Endometrium (tissue), 2 donors: Measurements from ENCODE around the gene TMCC3.
"Not testable (repeated sequence)": the region's sequence is repeated elsewhere in the genome, so short reads cannot be mapped to it uniquely, and the experiment has no call there.

ENCODE experiments used
- FAIRE-seq: peaks from 2 replicates; lab custom pipeline; 2012; peaks lifted over from hg19 to GRCh38; lab: Jason Lieb, UNC
- donor health status: control.
- donor health status: control.

The TMCC3 gene

GRCh38 chr12:94650143-94651056 is at the start of gene TMCC3:
TMCC3 (minus strand) TSS chr12:94650557; CDS start chr12:94650430, 127 bp downstream.
- no peak for FAIRE-seq

GRCh38 chr12:94699801-94700200 is 49.4 kb upstream of the TMCC3 start:
- FAIRE-seq = no peak

GRCh38 chr12:94698578-94698977 is 48.2 kb upstream of the TMCC3 start:
- no peak for FAIRE-seq

GRCh38 chr12:94697631-94698030 is 47.3 kb upstream of the TMCC3 start:
- FAIRE-seq = no peak

GRCh38 chr12:94694732-94695131 is 44.4 kb upstream of the TMCC3 start:
- no peak for FAIRE-seq

GRCh38 chr12:94692826-94693225 is 42.5 kb upstream of the TMCC3 start:
- not testable (repeated sequence) for FAIRE-seq

- FAIRE-seq = no peak
These were observed 39.9 kb upstream of the TMCC3 start for GRCh38 chr12:94690198-94690771.

GRCh38 chr12:94689646-94690036 is 39.3 kb upstream of the TMCC3 start:
- FAIRE-seq = no peak

- FAIRE-seq = no peak
These were observed 38.8 kb upstream of the TMCC3 start for GRCh38 chr12:94689002-94689645.

GRCh38 chr12:94687891-94688290 is 37.5 kb upstream of the TMCC3 start:
- no peak for FAIRE-seq

GRCh38 chr12:94686834-94687628 is 36.7 kb upstream of the TMCC3 start:
- no peak for FAIRE-seq

- no peak for FAIRE-seq
These were observed 34.2 kb upstream of the TMCC3 start for GRCh38 chr12:94684416-94685142.

- no peak for FAIRE-seq
These were observed 29.3 kb upstream of the TMCC3 start for GRCh38 chr12:94679554-94680195.

- FAIRE-seq = no peak
These were observed 28.5 kb upstream of the TMCC3 start for GRCh38 chr12:94678849-94679248.

- FAIRE-seq = no peak
These were observed 28.0 kb upstream of the TMCC3 start for GRCh38 chr12:94678379-94678778.

- no peak for FAIRE-seq
These were observed 27.4 kb upstream of the TMCC3 start for GRCh38 chr12:94677778-94678177.

GRCh38 chr12:94676922-94677321 is 26.6 kb upstream of the TMCC3 start:
- FAIRE-seq = no peak

GRCh38 chr12:94676031-94676641 is 25.8 kb upstream of the TMCC3 start:
- FAIRE-seq = no peak

GRCh38 chr12:94674835-94675234 is 24.5 kb upstream of the TMCC3 start:
- FAIRE-seq = no peak

GRCh38 chr12:94674051-94674451 is 23.7 kb upstream of the TMCC3 start:
- FAIRE-seq = no peak

GRCh38 chr12:94673496-94673895 is 23.1 kb upstream of the TMCC3 start:
- no peak for FAIRE-seq
